DND-41 (cell line): Measurements from ENCODE around the gene SIRT5.

Experiments
- ATAC-seq: fragments of 200-7000 bp; cut with Tn5 transposase; 3 replicates; pipeline ENCODE4 v1.9.1; 2021; ENCODE audit warnings: low read depth; ENCODE audit not compliant: insufficient read depth
- DNase-seq: peaks from one replicate; pipeline ENCODE4 v3.0.0-alpha.2; 2020
- H2AFZ ChIP-seq: 2 replicates; pipeline ENCODE4 v1.6.0; 2012; ENCODE audit warnings: low read depth, low read length
- H3K27ac ChIP-seq: 2 replicates; pipeline ENCODE4 v1.5.1; 2012; ENCODE audit warnings: low read length, inconsistent platforms
- H3K27me3 ChIP-seq: fragments of 200-600 bp; sonication (generic); 2 replicates; pipeline ENCODE4 v1.6.0; 2012; ENCODE audit warnings: low read length, mild to moderate bottlenecking, inconsistent platforms; ENCODE audit not compliant: insufficient read depth, poor library complexity
- H3K36me3 ChIP-seq: 2 replicates; pipeline ENCODE4 v1.5.1; 2012; ENCODE audit warnings: low read length, inconsistent platforms; ENCODE audit not compliant: insufficient read depth
- H3K4me1 ChIP-seq: 2 replicates; pipeline ENCODE4 v1.5.1; 2012; ENCODE audit warnings: mild to moderate bottlenecking, low read length; ENCODE audit not compliant: insufficient read depth
- H3K4me2 ChIP-seq: 2 replicates; pipeline ENCODE4 v1.6.0; 2012; ENCODE audit warnings: mild to moderate bottlenecking, moderate library complexity, low read length, inconsistent platforms; ENCODE audit not compliant: insufficient read depth
- H3K4me3 ChIP-seq, 2 experiments: fragments of 200-600 bp in 1 of 2; shearing (Covaris generic) in 1 of 2; 2 replicates each; pipeline ENCODE4 v1.5.1; 2012 to 2016; ENCODE audit warnings: inconsistent platforms in 2 of 2, low read length in 2 of 2, mild to moderate bottlenecking in 2 of 2, low read depth in 1 of 2, moderate library complexity in 1 of 2
- H3K79me2 ChIP-seq: 2 replicates; pipeline ENCODE4 v1.6.0; 2012; ENCODE audit warnings: low read length, inconsistent platforms; ENCODE audit not compliant: insufficient read depth
- H3K9ac ChIP-seq: 2 replicates; pipeline ENCODE4 v1.6.0; 2012; ENCODE audit warnings: low read depth, mild to moderate bottlenecking, inconsistent platforms, low read length, moderate library complexity
- H3K9me3 ChIP-seq: 2 replicates; pipeline ENCODE4 v1.5.1; 2012; ENCODE audit warnings: low read length, moderate library complexity, mild to moderate bottlenecking, inconsistent platforms; ENCODE audit not compliant: insufficient read depth, severe bottlenecking
- H4K20me1 ChIP-seq: 2 replicates; pipeline ENCODE4 v1.6.0; 2012; ENCODE audit warnings: low read length; ENCODE audit not compliant: insufficient read depth
- EZH2 ChIP-seq: IDR thresholded peaks from 3 replicates; pipeline ENCODE4 v1.6.1; 2012; ENCODE audit warnings: borderline replicate concordance, low read depth, mild to moderate bottlenecking, moderate library complexity, low read length, inconsistent platforms; ENCODE audit not compliant: severe bottlenecking
- TF ChIP-seq, protein P1 (sequence below): IDR thresholded peaks from 2 replicates; pipeline ENCODE4 v1.5.1; 2012; ENCODE audit warnings: borderline replicate concordance, low read length, moderate library complexity, mild to moderate bottlenecking; ENCODE audit not compliant: poor library complexity, severe bottlenecking; ENCODE audit errors: extremely low read depth

The SIRT5 gene

DNA sequence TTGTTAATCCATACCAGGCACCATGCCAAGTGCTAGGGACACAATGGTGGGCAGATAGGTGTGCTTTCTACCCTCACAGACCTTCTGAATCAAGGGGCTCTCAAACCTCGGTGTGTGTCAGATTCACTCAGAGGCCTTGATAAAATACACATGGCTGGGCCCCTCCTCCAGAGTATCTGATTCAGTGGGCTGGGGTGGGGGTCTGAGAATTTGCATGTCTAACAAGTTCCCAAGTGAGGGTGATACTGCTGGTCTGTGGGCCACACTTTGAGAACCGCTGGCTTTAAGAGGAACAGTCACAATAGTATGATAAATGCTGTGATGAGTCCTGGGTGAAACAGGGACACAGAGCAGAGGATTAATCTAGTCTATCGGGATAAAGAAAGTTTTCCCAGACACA is 35.8 kb upstream of the SIRT5 start:
- no peaks in the 10 kb centered on the region for H3K79me2 ChIP-seq
- H3K4me2 ChIP-seq = no peak overlapping the region
- ATAC-seq (no peak), DNase-seq (no peak)
- no peak overlapping the region for H2AFZ ChIP-seq
- H3K27me3 ChIP-seq = peaks cover 3% of the 10 kb centered on the region
- TF ChIP-seq, protein P1, sequence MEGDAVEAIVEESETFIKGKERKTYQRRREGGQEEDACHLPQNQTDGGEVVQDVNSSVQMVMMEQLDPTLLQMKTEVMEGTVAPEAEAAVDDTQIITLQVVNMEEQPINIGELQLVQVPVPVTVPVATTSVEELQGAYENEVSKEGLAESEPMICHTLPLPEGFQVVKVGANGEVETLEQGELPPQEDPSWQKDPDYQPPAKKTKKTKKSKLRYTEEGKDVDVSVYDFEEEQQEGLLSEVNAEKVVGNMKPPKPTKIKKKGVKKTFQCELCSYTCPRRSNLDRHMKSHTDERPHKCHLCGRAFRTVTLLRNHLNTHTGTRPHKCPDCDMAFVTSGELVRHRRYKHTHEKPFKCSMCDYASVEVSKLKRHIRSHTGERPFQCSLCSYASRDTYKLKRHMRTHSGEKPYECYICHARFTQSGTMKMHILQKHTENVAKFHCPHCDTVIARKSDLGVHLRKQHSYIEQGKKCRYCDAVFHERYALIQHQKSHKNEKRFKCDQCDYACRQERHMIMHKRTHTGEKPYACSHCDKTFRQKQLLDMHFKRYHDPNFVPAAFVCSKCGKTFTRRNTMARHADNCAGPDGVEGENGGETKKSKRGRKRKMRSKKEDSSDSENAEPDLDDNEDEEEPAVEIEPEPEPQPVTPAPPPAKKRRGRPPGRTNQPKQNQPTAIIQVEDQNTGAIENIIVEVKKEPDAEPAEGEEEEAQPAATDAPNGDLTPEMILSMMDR = no peak
- TF ChIP-seq EZH2 = no peak
- no peaks in the 10 kb centered on the region for H3K4me1 ChIP-seq
- no peaks in the 10 kb centered on the region for H4K20me1 ChIP-seq
- H3K9me3 ChIP-seq = no peaks in the 10 kb centered on the region
- no peak overlapping the region for H3K4me3 ChIP-seq
- H3K36me3 ChIP-seq = no peaks in the 10 kb centered on the region
- no peak overlapping the region for H3K9ac ChIP-seq
- no peak overlapping the region for H3K27ac ChIP-seq

DNA sequence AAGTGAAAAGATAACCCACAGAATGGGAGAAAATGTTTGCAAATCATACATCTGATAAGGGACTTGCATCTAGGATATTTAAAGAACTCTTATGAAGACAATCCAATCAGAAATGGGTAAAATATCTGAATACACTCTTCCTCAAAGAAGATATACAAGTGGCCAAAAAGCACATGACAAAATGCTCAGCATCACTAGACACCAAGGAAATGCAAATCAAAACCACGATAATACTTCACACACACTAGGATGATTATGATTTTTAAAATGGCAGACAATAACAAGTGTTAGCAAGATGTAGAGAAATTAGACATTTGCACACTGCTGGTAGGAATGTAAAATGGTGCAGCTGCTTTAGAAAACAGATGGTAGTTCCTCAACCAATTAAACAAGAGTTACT is 34.8 kb upstream of the SIRT5 start:
- Histone ChIP-seq H3K4me1 (no peaks in the 10 kb centered on the region), H3K4me3 (no peak overlapping the region), H3K79me2 (no peaks in the 10 kb centered on the region), H2AFZ (no peak overlapping the region), H3K27me3 (peaks cover 3% of the 10 kb centered on the region), H3K9ac (no peak overlapping the region), H4K20me1 (no peaks in the 10 kb centered on the region), H3K36me3 (no peaks in the 10 kb centered on the region), H3K27ac (no peak overlapping the region), H3K9me3 (no peaks in the 10 kb centered on the region), H3K4me2 (no peak overlapping the region)
- ATAC-seq = no peak
- TF ChIP-seq EZH2 = no peak
- TF ChIP-seq, protein P1 = no peak
- no peak for DNase-seq

DNA sequence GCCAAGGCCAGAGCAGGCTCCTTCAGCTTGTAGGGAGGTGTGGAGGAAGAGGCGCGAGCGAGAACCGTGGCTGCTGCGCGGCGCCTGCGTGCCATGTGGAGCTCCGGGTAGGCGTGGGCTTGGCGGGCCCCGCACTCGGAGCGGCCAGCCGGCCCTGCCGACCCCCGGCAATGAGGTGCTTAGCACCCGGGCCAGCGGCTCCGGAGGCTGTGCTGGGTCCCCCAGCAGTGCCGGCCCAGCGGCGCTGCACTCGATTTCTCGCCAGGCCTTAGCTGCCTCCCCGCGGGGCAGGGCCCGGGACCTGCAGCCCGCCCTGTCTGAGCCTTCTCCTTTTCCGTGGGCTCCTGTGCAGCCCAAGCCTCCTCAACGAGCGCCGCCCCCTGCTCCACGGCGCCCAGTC is 32.9 kb upstream of the SIRT5 start:
- Histone ChIP-seq H3K4me1 (no peaks in the 10 kb centered on the region), H3K36me3 (no peaks in the 10 kb centered on the region), H3K9me3 (no peaks in the 10 kb centered on the region), H3K27me3 (peaks cover 3% of the 10 kb centered on the region), H3K4me2 (no peak overlapping the region), H3K9ac (no peak overlapping the region), H2AFZ (no peak overlapping the region), H3K4me3 (no peak overlapping the region), H3K79me2 (no peaks in the 10 kb centered on the region), H3K27ac (no peak overlapping the region), H4K20me1 (no peaks in the 10 kb centered on the region)
- TF ChIP-seq, protein P1 = no peak
- no peak for TF ChIP-seq EZH2
- no peak for DNase-seq
- no peak for ATAC-seq
